Activated effector memory CD4-positive, alpha-beta T cell treated with anti-CD3 and anti-CD28 coated beads, Interleukin-2, amount 50 U/mL, for 16 hours (primary cell): ENCODE data around the gene ERVFRD-1.
"Not testable (repeated sequence)": the region's sequence is repeated elsewhere in the genome, so short reads cannot be mapped to it uniquely, and the experiment has no call there.

ENCODE experiments used
- DNase-seq: peaks from one replicate; pipeline ENCODE4 v3.0.0-alpha.2; 2020

Gene ERVFRD-1

DNA sequence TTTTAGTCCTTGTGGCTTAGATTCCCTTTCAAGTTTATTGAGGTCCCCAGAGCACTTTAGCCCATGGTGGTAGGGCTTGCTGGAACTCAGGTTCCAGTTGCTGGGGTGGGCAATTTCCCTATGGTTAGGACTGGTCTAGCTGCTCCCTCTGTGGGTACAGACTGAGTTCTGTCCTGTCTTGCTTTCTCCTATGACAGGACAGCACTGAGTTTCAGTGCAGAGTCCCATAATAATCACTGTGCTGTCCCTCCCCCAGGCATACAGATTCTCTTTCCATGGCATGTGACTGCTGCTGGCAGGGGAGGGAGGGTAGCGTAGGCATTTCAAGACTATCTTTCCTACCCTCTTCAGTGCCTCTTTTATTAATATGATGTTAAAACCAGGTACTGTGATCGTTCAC, 17.1 kb upstream of the ERVFRD-1 start:
- DNase-seq: no peak

DNA sequence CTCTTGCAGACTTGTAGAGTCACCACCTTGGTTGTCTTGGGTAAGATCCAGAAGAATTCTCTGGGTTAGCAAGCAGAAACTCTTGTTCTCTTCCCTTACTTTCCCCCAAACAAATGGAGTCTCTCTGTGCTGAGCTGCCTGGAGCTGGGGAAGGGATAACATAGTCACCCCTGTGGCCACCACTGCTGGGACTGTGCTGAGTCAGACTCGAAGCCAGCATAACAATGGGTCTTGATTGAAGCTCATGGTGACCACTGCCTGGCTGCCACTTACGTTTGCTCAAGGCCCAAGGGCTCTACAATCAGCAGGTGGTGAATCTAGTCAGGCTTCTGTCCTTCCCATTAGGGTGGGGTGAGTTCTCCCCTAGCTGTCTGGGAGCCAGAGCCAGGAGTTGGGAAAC, 15.4 kb upstream of the ERVFRD-1 start:
- DNase-seq: no peak

DNA sequence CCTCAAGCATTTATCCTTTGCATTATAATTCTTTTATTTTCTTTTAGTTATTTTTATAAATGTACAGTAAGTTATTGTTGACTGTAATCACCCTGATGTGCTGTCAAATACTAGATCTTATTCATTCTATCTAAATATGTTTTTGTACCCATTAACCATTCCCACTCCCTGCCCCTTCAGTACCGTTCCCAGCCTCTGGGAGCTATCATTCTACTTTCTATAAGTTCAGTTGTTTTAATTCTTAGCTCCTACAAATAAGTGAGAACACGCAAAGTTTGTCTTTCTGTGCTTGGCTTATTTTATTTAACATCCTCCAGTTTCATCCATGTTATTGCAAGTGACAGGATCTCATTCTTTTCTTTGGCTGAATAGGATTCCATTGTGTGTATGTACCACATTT, 12.5 kb upstream of the ERVFRD-1 start:
- no peak for DNase-seq

DNA sequence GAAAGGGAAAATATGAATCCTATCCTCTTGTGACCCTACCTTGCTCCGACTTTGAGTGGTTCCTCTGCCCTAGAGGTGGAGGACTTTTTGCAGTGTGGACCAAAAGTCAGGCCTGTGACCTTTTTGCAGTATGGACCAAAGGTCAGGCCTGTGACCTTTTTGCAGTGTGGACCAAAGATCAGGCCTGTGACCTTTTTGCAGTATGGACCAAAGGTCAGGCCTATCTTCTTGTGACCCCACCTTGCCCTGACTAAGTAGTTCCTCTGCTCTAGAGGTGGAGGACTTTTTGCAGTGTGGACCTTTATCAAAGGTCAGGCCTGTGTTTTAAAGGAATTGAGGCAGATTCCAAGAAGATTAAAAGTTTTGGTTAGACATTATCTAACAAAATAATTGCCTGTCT, 10.9 kb upstream of the ERVFRD-1 start:
- DNase-seq: no peak

DNA sequence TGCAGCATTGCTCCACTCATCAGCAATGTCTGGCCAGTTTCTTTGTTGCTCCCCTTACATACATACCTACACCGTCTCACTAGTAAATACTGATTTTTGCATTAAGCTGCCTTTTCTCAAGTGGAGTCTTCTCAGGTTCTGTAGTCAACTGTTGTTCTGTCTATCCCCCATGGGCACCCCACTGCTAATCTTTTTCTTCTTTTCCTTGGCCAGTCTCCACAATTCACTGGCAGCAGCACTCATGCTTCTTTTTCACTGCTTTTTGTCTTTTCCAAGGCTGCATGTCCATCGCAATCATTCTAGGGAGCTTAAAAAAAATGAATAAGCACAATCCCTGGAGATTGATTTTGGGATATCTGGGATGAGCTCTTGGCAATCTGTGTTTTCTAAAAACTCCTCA, 10.3 kb upstream of the ERVFRD-1 start:
- DNase-seq: no peak

DNA sequence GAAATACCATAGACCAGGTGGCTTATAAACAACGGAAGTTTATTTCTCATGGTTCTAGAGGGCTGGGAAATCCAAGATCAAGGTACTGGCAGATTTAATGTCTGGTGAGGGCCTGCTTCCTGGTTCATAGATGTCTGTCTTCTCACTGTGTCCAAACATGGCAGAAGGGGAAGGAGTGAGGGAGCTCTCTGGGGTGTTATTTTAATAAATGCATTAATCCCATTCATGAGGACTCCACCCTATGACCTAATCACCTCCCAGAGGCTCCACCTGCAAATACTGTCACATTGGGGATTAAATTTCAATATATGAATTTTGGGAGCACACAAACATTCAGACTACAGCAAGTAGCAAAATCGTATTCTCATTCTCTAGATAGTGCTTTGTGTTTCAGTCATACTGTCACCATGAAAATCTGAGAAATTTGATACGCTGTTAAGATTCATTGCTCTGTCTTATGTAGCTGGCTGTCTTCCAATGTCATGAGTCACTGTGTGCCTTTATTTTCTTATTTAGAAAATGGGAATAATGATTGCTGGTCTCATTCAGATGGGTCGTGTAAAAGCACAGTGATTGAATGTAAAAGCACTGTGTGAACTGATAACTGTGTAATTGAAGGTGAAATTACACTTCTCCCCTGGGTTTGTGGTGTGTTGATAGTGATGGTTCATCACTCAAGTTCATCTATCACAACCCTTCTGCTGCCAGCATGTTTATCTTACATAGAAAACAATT, 8.9 kb upstream of the ERVFRD-1 start:
- no peak for DNase-seq

DNA sequence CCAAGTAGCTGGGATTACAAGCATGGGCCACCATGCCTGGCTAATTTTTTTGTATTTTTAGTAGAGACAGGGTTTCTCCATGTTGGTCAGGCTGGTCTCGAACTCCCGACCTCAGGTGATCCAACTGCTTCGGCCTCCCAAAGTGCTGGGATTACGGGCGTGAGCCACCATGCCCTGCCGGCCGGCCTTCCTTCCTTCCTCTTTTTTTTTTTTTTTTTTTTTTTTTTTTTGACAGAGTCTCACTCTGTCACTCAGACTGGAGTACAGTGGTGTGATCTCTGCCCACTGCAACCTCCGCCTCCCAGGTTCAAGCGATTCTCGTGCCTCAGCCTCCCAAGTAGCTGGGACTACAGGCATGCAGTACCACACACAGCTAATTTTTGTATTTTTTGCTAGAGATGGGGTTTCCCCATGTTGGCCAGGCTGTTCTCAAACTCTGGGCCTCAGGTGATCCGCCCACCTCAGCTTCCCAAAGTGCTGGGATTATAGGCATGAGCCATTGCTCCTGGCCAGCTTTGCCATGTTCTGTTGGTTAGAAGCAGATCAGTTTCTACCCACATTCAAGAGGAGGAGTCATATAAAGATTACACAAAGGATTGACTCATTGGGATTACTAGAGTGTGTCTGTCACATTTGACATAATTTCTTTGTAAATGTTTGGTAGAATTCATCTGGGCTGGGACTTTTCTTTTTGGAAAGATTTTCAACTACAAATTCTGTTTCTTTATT, 4.4 kb upstream of the ERVFRD-1 start:
- DNase-seq: not testable (repeated sequence)

DNA sequence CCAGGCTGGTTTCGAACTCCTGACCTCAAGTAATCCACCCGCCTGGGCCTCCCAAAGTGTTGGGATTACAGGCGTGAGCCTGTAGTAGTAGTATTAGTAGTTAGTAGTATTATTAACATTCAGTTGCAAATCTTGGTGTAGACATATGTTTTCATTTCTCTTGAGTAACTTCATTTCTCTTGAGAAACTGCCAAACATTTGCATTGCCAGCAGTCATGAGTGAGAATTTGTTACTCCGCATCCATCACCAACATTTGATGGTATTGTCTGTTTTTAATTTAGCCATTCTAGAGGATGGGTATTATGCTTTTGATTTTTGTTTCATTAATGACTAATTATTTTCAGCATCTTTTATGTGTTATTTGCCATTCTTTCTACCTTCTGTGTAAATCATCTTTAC, 1.5 kb upstream of the ERVFRD-1 start:
- no peak for DNase-seq

DNA sequence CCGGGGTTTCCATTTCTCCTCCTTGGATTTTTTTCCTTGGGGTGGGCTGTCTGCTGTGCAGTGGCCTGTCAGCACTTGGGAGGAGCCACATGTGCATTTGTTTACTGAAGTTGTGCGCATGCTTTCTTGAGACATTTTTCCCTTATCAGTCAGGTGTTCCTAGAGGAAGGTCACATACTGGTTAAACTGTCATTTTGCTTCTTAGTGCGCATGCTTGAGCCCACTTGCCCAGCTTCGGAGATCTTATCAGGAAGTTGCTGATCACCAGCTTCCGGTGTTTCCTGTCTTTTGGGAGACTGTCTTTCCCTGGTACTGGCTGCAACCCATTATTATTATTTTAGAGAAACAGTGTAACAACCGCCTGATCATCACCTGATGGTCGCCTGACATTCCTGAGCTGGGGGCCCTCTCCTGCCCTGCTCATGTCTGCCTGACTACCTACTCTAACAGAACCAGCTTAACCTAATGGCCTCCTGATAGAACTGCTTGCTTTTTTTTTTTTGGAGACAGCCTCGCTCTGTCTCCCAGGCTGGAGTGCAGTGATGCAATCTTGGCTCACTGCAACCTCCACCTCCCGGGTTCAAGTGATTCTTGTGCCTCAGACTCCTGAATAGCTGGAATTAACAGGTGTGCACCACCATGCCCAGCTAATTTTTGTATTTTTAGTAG, 378 bp upstream of the ERVFRD-1 start:
- DNase-seq: no peak

DNA sequence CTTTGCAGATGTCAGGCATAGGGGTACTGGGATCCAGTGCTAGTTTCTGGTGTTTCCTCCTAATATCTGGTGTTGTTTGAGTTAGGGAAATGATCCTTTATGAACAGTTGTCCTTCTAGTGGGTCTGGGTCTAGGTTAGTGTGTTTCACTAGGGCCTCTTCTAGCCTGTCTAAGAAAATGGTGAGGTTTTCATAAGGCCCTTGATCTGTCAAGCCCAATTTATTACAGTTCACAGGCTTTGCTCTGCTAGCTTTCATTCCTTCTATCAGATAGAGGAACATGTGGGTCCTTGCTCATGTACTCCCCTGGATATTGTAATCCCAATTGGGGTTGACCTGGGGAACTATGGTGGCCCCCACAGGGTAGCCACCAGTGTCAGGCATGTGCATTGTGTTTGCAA, 2.8 kb downstream of the ERVFRD-1 start:
- DNase-seq: no peak

DNA sequence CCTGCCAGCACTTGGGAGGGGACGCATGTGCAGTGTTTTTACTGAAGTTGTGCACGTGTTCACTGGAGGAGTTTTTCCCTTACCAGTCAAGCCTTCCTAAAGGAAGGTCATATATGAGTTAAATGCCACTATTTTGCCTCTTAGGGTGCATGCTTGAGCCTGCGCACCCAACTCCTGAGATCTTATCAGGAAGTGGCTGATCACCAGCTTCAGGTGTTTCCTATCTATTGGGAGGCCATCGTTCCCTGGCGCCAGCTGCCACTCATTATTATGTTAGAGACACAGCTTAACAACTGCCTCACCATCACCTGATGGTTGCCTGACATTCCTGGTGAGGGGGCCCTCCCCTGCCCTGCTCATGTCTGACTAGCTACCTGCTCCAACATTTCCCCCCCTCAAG, 8.5 kb downstream of the ERVFRD-1 start:
- DNase-seq: no peak

DNA sequence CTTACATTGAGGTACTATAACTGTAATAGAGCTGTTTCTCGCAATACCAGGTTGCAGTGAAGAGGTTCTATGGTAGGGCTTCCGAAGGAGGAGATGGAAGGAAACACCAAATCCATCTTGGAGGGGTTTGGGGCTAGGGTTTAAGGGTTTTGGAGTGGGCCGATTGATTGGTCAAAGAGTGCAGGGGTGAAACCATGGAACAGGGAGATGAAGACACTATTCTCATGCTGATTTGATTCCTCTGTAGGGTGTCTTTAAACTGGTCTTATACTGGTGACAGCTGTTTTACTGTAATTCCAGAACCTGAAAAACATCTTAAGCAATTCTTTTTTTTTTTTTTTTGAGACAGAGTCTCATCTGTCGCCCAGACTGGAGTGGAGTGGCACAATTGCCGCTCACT, 10.1 kb downstream of the ERVFRD-1 start:
- DNase-seq: no peak

DNA sequence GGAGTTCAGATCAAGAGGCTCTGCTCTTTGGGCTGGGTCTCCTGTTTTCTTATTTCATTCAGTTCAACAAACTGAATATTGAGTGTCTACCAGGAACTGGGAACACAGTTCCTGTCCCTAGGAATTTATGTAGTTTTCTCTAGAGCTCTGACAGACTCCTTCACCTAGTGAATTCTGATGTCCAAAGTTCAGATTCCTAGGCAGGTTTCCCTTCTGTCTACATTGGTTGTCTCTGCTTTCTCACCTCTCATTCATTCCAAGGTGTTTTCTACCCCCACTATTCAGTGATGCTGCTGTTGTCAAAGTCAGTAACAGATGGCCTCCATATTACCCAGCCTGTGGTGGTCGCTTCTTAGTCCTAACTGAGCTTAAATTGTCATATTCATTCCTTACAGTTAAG, 13.5 kb downstream of the ERVFRD-1 start:
- no peak for DNase-seq

DNA sequence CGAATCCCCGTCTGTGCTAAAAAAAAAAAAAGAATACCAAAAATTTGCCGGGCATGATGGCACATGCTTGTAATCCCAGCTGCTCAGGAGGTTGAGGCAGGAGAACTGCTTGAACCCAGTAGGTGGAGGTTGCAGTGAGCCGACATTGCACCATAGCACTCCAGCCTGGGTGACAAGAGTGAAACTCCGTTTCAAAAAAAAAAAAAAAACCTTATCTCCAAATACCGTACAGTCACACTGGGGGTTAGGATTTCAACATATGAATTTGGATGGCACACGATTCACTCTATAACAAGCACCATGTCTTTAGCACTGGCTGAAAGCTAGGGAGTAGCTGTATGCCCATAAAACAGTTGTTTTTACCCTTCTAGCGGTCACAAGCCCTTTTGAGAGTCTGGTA, 14.0 kb downstream of the ERVFRD-1 start:
- no peak for DNase-seq

DNA sequence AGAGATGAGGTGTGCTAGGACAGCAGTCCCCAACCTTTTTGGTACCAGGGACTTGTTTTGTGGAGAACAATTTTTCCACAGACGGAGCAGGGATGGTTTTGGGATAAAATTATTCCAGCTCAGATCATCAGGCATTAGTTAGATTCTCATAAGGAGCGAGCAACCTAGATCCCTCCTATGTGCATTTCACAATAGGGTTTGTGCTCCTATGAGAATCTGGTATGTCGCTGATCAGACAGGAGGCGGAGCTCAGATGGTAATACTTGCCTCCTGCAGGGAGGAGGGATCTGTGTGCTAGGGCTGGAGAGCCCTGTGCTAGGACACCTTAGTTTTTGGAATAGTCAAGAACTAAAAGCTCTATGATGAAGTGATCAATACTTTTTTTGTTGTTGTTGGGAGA, 15.4 kb downstream of the ERVFRD-1 start:
- DNase-seq: peak; percentile 64

DNA sequence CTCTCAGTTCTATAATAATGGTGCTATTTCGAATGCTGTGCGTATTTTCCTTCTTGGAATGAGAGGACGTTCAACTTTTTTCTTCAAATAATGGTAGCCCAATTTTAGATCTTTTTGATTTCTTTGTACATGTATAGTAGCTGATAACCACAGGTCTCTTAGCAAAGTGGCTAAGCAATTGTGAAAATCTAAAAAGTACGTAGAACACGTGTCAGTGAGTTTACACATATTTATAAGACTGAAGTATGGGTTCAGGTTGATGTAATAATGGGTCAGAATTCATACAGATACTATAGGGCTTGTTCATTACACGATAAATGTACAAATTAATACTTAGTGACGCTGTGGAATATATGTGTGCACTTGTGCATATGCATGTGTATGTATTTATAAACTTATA, 16.6 kb downstream of the ERVFRD-1 start:
- no peak for DNase-seq

DNA sequence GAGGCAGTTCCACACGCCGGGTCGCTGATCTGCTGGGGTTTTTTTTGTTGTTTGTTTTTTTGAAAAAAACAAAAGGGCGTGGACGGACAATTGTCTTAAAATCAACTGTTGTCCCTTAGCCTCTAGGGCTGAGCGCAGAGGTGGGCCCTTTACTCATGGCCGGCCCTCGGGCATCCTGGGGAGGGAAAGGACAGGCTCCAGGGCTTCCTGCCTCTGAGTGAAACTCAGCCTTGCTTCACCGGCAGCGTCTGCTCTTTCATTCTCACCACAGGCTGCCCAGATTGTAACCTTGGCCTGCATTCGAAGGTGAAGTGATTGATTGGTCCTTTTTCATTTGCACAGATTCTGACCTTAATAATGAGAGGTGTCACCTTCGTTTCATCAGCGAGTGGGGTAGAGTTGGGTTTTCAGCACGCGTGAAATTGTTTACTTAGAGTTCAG, 17.1 kb downstream of the ERVFRD-1 start:
- peak; percentile 81 for DNase-seq

DNA sequence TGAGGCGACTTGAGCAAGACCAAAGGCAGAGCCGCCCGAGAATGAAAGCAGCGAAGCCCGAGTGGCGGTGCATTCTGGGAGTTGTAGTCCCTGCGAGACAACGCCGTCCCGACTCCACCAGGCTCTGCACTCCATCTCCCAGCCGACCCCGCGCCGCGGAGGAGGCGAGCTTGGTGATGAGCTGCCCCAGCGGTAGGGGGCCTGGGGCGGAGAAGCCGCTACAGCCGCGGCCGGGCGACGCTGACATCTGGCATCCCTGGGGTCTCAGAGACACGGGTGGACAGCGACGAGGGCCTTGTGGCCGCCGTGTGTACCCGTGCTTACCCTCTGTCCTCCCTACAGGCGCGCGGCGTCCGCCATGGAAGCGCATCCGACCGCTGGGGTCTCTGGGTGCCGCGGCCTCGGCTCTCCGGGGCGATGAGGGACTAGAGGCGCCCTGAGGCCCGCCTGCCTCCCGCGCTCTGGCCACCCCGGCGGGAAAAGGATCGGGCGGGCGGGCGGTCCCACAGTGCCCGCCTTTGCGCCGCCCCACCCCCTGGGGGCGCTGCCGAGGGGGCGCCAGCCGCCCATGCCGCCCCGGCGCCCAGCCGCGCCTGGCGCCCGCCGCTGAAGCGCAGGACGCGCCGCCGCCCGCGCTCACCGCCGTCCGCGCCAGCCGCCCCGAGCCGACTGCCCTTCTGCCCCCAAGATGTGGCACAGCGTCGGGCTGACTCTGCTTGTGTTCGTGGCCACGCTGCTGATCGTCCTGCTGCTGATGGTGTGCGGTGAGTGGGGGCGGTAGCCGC, 17.7 kb downstream of the ERVFRD-1 start, which contains the start of gene SMIM13:
Gene SMIM13 (plus strand): TSS at position 209 of the 785 bp plus-strand sequence. CDS start 480 bp downstream, at position 689.
- DNase-seq: peak; percentile 98

DNA sequence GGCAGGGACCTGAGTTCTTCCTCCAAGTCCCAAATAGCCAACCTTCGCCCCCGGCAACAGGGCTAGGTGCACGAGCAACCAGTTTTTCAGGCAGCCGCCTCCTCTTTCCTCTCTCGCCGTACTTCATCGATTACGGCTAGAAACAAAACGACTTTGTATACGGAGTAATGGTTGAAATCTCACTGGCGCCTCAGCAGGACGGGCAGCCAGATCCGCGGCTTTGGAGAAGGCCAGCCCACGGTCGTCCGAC, 18.2 kb downstream of the ERVFRD-1 start:
- no peak for DNase-seq

DNA sequence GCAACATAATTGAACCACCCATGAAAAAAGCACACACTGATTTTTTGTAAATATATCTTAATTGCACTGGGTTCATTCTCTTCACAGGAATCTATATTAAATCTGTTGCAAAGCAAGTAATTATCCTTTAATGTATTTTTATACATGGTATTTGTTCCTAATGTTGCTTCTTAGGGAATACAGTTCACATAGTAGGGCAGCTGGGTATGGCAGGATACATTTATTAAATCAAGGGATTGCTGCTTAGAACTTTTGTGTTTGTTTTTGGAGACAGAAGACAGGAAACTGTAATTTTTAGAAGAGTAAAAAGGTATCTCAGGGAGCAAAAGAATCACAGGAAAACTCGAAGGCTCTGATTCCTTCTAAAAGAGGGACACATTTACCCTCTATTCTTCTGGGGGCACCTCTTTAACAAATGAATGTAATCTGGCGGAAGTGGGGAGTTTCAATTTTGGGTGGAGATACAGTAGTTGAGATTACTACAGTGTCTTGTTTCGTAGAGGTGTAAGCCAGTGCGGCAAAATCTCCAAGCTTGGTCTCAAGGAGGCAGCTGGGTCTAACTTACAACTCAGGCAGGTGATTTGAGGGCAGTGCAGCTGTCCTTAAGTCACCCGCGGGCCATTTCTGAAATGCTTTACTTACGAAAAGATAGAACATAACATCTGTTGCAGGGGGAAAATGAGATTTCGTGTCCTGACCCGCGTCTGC, 18.7 kb downstream of the ERVFRD-1 start:
- DNase-seq: no peak

DNA sequence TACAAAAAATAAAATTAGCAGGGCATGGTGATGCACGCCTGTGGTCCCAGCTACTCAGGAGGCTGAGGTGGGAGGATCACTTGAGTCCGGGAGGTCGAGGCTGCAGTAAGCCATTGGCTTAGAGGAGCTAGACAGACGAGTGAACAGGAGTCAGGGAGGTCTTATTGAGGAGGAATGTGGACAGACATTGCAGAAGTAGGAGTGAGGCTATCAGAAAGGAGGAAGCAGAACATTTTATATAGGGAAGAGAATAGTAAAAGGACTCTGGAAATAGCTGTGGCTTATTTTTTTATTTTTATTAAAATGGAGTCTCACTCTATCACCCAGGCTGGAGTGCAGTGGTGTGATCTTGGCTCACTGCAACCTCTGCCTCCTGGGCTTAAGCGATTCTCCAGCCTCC, 20.4 kb downstream of the ERVFRD-1 start:
- not testable (repeated sequence) for DNase-seq

DNA sequence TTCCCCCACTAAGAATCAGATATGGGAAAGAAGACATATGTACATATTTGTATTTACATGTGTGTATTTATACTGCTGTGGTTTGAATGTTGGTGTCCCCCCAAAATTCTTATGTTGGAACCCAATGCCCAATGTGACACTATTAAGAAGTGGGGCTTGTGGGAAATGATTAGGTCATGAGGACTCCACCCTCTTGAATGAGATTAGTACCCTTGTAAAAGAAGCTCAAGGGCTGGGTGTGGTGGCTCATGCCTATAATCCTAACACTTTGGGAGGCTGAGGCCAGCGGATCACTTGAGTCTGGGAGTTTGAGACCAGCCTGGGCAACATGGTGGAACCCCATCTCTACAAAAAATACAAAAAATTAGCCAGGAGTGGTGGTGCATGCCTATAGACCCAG, 21.8 kb downstream of the ERVFRD-1 start:
- DNase-seq: no peak
